Nephron progenitor cell (in vitro differentiated cells): ENCODE results near the gene MYO1D.
A peak's percentile ranks its signal among the peaks of the same experiment; 100 is the strongest.

Experiments
- DNase-seq: peaks from one replicate; pipeline ENCODE4 v3.0.0; 2021
- H3K27ac Mint-ChIP-seq: 2 replicates; pipeline ENCODE4 v1.8.0; 2021; ENCODE audit warnings: mild to moderate bottlenecking, moderate library complexity, mixed read lengths
- H3K27me3 Mint-ChIP-seq: 2 replicates; pipeline ENCODE4 v1.8.0; 2021; ENCODE audit warnings: mild to moderate bottlenecking, low read depth, mixed read lengths; ENCODE audit not compliant: poor library complexity
- H3K36me3 Mint-ChIP-seq: 2 replicates; pipeline ENCODE4 v1.8.0; 2021; ENCODE audit warnings: low read depth, mixed read lengths
- H3K4me1 Mint-ChIP-seq: 2 replicates; pipeline ENCODE4 v1.8.0; 2021; ENCODE audit warnings: mixed read lengths
- H3K4me3 Mint-ChIP-seq: 2 replicates; pipeline ENCODE4 v1.8.0; 2021; ENCODE audit warnings: mild to moderate bottlenecking, moderate library complexity, mixed read lengths
- H3K9me3 Mint-ChIP-seq: 2 replicates; pipeline ENCODE4 v1.8.0; 2021; ENCODE audit warnings: mild to moderate bottlenecking, moderate library complexity, mixed read lengths
- CTCF ChIP-seq: fragments of 200-600 bp; sonication (generic); IDR thresholded peaks from 2 replicates; pipeline ENCODE4 v1.5.0; 2021; ENCODE audit warnings: antibody characterized with exemption

Gene MYO1D

GRCh38 chr17:32609085-32609484 lies 267.8 kb downstream of the MYO1D start:
- Mint-ChIP-seq H3K36me3 (peaks cover 14% of the 10 kb centered on the region), H3K27me3 (no peaks in the 10 kb centered on the region), H3K27ac (no peak overlapping the region), H3K9me3 (peaks cover 14% of the 10 kb centered on the region), H3K4me3 (no peak overlapping the region), H3K4me1 (no peaks in the 10 kb centered on the region)
- TF ChIP-seq CTCF, result no peak
- DNase-seq, result no peak

- Mint-ChIP-seq H3K27me3 (no peaks in the 10 kb centered on the region), H3K9me3 (peaks cover 14% of the 10 kb centered on the region), H3K4me3 (no peak overlapping the region), H3K36me3 (peaks cover 15% of the 10 kb centered on the region), H3K4me1 (no peaks in the 10 kb centered on the region), H3K27ac (no peak overlapping the region)
- DNase-seq, result no peak
- no peak for TF ChIP-seq CTCF
These were observed 268.7 kb downstream of the MYO1D start for GRCh38 chr17:32608267-32608666.

- Mint-ChIP-seq H3K4me3 (no peak overlapping the region), H3K27me3 (peaks cover 5% of the 10 kb centered on the region), H3K36me3 (peaks cover 36% of the 10 kb centered on the region), H3K4me1 (no peaks in the 10 kb centered on the region), H3K9me3 (peaks cover 28% of the 10 kb centered on the region), H3K27ac (no peak overlapping the region)
- DNase-seq, result no peak
- no peak for TF ChIP-seq CTCF
These were observed 272.0 kb downstream of the MYO1D start for GRCh38 chr17:32604966-32605365.

- Mint-ChIP-seq H3K36me3 (peaks cover 29% of the 10 kb centered on the region), H3K9me3 (peaks cover 26% of the 10 kb centered on the region), H3K4me1 (no peaks in the 10 kb centered on the region), H3K27ac (no peak overlapping the region), H3K27me3 (peaks cover 5% of the 10 kb centered on the region), H3K4me3 (no peak overlapping the region)
- DNase-seq, result no peak
- no peak for TF ChIP-seq CTCF
These were observed 274.5 kb downstream of the MYO1D start for GRCh38 chr17:32602396-32602795.

- H3K4me1 Mint-ChIP-seq, result no peaks in the 10 kb centered on the region
- H3K27me3 Mint-ChIP-seq, result peaks cover 5% of the 10 kb centered on the region
- peaks cover 25% of the 10 kb centered on the region for H3K9me3 Mint-ChIP-seq
- DNase-seq, result no peak
- H3K27ac Mint-ChIP-seq, result no peak overlapping the region
- no peak for TF ChIP-seq CTCF
- no peak overlapping the region for H3K4me3 Mint-ChIP-seq
- H3K36me3 Mint-ChIP-seq, result peaks cover 29% of the 10 kb centered on the region
These were observed 275.1 kb downstream of the MYO1D start for GRCh38 chr17:32601866-32602265.

- no peaks in the 10 kb centered on the region for H3K4me1 Mint-ChIP-seq
- no peak for TF ChIP-seq CTCF
- peaks cover 25% of the 10 kb centered on the region for H3K9me3 Mint-ChIP-seq
- peaks cover 8% of the 10 kb centered on the region for H3K27me3 Mint-ChIP-seq
- DNase-seq, result no peak
- H3K4me3 Mint-ChIP-seq, result no peak overlapping the region
- H3K27ac Mint-ChIP-seq, result peak overlapping the region; percentile 74
- peaks cover 16% of the 10 kb centered on the region for H3K36me3 Mint-ChIP-seq
These were observed 280.3 kb downstream of the MYO1D start for GRCh38 chr17:32596628-32597027.
